GM12892 (cell line): ENCODE data around the gene P2RX2.

ENCODE experiments used
- DNase-seq: peaks from one replicate; pipeline ENCODE4 v3.0.0; 2011; ENCODE audit not compliant: insufficient read length
- FAIRE-seq: peaks from 2 replicates; lab custom pipeline; 2011; peaks lifted over from hg19 to GRCh38; lab: Jason Lieb, UNC
- POLR2A ChIP-seq: IDR thresholded peaks from 2 replicates; pipeline ENCODE4 v1.6.1; 2011; ENCODE audit warnings: low read depth, low read length, control low read depth
- POLR2AphosphoS5 ChIP-seq: IDR thresholded peaks from 2 replicates; pipeline ENCODE4 v1.6.1; 2011; ENCODE audit warnings: low read depth, low read length, control low read depth
- TAF1 ChIP-seq: IDR thresholded peaks from 2 replicates; pipeline ENCODE4 v1.6.1; 2011; ENCODE audit warnings: low read depth, mild to moderate bottlenecking, control low read depth, low read length, borderline replicate concordance

P2RX2 gene

DNA sequence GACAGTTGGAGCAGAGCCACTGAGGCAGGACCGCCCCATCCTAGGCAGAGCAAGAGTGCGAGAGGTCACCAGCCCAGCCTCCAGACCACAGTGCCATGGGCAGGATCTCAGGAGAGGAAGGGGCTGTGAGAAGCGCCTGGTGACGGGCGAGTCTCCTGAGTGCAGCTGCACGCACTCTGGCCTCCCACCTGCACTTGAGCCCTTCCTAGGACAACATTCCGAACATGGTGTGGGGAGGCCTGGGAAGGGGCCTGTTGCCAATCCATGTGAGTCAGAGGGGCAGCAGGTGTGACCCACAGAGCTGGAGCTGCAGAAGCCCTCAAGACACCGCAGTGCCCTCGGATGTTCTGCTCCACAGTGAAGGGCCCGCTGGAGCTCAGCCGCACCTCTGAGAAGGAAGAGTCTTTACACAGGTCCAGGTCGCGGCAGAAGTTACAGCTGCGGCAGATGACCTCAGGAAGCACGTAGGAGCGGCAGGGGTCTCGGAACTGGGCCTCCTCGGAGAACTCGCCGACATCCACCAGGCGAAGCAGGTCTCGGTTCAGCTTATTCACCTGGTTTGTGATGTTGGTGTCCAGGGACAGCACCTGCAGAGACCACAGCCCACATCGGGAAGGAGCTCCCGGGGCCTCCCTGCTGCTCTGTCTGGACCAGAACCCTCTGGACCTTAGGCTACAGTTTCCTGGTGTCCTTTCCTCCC lies 7.3 kb downstream of the P2RX2 start:
- TF ChIP-seq POLR2A (no peak), TAF1 (no peak), POLR2AphosphoS5 (no peak)
- DNase-seq (no peak), FAIRE-seq (no peak)

DNA sequence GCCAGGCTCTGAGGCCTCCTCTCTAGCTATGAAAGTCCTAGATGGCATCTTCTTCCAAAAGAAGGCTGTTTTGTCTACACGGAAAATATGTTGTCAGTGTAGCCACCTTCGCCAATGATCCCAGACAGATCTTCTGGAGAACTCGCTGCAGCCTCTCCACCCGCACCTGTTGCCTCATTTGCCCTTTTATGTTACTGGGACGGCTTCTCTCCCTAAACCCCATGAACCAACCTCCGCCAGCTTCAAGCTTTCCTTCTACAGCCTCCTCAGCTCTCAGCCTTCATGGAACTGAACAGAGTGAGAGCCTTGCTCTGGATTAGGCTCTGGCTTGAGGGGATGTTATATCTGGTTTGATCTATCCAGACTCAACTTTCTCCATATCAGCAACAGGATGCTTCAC lies 10.8 kb downstream of the P2RX2 start:
- FAIRE-seq, result no peak
- no peak for DNase-seq
- TF ChIP-seq POLR2A (no peak), POLR2AphosphoS5 (no peak), TAF1 (no peak)

DNA sequence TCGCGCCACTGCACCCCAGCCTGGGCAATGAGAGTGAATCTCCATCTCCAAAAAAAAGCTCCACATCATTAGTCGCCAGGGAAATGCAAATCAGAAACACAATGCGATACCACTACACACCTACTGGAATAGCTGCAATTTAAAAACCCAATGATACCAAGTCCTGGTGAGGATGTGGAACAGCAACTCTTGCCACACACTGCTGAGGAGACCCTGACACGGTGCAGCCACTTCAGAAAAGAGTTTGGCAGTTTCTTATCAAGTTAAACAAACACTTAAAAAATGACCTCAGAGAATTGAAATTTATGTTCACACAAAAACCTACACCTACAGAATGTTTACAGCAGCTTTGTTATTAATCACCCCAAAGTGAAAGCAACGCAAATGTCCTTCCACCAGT lies 12.1 kb downstream of the P2RX2 start:
- TF ChIP-seq POLR2AphosphoS5 (no peak), POLR2A (no peak), TAF1 (no peak)
- DNase-seq, result no peak
- FAIRE-seq, result no peak

DNA sequence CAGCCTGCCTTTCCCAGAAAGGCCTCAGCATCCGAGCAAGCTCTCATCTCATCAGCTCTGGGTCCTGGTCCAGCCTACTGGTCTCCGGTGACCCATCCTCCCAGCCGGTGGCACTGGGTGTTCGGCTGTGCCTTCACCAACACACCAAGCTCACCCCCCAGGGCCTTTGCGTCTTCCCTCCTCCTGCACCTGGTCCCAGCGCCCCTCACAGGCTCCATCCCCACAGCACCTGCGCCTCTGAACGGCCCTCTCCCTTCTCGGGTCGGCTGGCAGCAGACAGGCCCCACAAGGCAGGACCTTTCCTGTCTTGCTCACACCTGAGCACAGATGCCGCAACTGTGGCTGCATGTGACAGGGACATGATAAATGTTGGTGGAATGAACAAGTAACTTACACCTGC lies 13.1 kb downstream of the P2RX2 start:
- no peak for FAIRE-seq
- TF ChIP-seq TAF1 (no peak), POLR2A (no peak), POLR2AphosphoS5 (no peak)

DNA sequence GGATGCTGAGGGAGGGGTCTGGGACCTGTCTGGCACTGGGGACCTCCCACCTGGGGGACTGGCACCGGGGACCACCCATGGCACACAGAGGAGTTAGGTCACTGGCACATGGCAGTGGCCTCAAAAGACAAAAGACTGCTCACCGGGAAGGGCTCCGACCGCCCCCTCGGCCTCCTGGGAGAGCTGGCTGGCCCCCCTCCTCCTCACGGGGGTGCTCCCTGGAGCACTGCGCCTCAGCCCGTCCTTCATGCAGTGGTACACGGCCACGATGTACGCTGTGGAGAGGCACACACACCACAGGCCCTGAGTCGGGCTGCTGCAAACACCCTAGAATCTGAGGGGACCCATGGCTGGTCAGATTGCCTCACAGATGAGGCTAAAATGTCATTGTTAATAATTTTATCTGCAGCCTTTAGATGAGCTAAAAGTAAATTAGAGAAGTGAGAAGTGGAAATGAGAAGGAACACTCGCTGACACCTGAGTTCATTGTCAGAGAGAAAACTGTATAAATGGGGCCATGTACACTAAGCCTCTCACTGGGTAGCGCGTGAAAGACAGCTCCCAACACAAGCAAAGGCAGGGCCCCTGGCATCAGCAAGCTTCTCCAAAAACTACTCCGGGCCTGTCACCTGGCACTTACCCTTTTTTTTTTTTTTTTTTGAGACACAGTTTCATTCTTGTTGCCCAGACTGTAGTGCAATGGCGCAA lies 14.1 kb downstream of the P2RX2 start:
- DNase-seq, result no peak
- TF ChIP-seq POLR2A, result no peak
- TF ChIP-seq POLR2AphosphoS5, result no peak
- no peak for TF ChIP-seq TAF1
- no peak for FAIRE-seq

More for the DNA sequence above, 13.1 kb downstream of the P2RX2 start:
- DNase-seq, result no peak

DNA sequence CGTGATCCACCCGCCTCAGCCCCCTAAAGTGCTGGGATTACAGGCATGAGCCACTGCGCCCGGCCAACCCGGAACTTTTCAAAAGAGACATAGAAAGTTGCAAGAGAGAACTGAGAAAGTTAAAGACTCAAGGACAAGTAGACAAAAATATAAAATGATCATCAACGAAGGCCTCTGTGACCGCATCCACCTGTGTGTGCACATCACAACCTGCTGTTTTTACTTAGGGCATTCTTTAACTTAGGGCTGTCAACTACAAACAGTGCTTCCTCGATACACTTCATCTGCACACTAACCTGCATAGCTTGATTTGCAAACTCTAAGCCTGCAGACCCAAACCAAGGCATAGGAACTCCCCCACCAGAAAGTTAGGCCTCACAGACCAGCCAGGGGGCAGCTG lies 14.8 kb downstream of the P2RX2 start:
- no peak for FAIRE-seq

DNA sequence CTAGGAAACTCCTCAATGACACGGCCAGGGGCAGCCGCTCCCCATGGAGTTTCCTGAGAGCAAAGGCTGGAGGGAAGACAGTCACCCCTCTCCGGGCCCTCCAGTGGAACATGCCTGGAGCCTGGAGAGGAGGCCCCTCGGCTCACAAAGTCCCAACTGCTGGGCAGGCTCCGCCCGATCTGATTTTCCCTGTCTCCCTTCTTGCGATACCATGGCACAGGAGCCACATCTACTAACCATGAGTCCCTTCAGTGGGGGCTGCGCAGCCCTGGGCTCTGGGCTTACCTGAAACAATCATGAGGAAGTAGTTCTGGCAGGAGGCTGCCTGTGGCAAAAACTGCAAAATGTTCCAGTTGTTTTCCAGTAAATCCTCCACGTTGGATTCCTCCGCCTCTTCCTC lies 15.3 kb downstream of the P2RX2 start:
- TF ChIP-seq POLR2AphosphoS5, result no peak
- TF ChIP-seq TAF1, result no peak
- no peak for TF ChIP-seq POLR2A
- DNase-seq (no peak), FAIRE-seq (no peak)

More for the DNA sequence above, 14.8 kb downstream of the P2RX2 start:
- TF ChIP-seq TAF1 (no peak), POLR2AphosphoS5 (no peak), POLR2A (no peak)
- DNase-seq, result no peak

DNA sequence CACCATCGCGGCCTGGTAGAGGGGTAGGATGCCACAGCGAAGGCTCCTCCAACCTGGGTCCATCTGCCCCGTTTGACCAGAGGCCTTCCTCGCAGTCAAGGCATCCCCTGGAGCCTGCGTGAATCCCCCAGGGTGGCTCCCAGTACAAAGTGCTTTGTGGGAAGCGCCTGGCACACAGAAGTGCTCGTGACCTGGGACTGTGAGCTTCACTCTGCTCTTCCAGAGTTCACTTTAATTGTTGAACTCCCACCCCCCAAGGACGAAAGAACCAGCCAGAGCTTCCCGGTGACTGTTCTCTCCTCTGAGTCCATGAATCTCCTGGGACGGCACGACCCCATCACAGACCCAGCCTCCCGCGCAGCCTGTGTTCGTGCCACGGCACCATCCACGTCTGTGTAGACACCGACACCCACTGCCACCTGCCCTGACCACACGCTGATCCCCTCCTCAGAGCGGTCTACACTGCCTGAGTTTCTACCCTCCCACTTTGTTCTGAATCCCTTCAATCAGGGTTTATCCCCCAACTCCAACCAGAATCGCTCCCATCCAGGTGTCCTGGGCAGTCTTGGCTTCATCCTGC lies 15.9 kb downstream of the P2RX2 start:
- FAIRE-seq, result no peak
- no peak for DNase-seq
- TF ChIP-seq POLR2A, result no peak
- no peak for TF ChIP-seq POLR2AphosphoS5
- no peak for TF ChIP-seq TAF1

DNA sequence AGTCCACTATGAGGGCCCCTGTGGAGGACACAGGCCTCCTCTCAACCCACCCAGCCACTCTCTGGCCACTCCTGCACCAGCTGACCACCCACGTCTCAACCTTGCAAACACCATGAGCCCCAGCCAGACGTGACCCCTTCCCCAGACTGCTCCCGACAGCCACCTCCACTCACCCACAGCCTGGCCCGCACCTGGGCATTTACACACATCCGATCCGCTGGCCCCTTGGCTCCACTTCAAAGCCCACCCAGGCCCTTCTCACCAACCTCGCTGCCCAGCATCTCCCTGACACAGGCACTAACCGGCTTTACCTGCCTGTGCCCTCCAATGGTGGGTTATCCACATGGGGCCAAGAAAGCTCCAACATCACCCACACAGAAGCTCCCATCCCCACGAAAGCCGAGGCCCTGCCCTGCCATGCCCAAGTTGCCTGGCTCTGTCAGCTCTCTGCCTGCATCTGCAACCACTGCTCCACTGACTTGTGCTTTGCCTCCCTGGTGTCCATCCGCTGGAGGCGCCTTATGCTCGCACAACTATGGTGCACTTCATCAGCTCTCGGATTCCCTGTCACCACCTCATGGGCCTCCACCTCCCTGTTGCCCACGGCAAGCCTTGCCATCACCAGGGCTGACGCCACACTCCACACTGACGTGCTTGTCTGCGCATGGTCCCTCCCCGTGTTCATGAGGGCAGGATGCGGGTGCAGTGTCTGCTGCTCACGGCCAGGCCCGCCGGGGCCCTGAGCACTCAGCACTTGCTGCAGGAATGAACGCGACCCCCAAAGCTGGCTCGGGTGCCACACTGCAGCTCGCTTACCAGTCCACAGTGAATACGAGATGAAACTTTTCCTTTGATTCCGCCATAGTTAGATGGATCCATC lies 16.7 kb downstream of the P2RX2 start:
- FAIRE-seq, result no peak
- no peak for DNase-seq
- TF ChIP-seq POLR2A, result no peak
- TF ChIP-seq TAF1, result no peak
- TF ChIP-seq POLR2AphosphoS5, result no peak

DNA sequence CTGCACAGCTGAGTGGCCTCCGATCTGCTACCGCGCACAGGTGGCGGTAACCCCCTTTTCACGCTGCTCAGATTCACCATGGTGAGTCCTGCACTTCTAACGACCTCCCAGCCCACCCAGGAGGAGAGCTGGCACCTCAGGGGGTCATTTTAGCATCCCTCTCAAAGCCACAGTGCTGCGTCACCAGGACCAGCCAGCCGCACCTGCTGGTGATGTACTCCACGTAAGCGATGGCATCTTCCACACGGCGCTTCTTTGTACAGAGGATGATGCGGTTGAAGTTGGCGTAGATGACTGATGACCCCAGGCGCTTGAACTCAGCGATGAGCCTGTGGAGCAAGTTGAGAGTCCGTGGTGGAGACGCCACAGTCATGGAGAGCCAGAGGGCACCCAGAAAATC lies 19.2 kb downstream of the P2RX2 start:
- DNase-seq, result no peak
- no peak for FAIRE-seq
- TF ChIP-seq POLR2A (no peak), TAF1 (no peak), POLR2AphosphoS5 (no peak)

DNA sequence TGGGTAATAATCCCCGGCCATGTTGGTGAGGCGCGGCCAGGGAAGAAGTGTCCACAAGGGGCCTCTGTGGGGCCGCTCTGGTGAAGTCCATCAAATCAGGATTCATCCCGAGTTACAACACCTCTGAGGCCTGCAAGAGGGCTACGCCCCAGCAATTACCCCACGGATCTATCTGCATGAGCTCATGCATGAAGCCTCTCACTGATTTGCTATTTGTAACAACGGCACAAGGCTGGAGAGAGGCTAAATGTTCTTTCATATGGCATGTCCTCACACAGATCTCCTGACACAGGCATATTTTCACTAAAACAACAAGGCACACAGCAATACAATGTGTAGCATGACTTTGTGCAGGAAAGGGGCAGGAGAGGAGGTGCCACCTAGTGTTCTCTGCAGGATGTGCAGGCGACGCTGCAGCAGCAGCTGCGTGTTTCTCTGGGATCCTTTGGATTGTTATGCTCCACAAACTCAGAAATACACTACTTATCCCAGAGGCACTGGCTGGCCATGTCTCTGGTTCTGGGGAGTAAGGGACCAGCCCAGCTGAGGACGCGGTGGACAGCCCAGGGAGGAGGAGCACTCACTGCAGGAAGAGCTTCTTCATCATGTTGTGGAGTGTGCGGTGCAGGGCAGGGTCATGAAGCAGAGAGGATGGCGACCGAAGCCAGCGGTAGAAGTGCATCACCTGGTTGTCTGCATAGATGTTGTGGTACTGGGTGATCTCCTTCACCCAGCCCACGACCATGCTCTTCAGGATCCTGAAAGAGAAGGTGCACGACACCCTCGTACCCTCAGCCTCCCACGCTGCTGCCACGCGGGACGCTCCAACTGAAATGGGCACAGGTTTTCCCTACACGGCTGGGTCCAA lies 20.2 kb downstream of the P2RX2 start:
- FAIRE-seq (no peak), DNase-seq (no peak)
- TF ChIP-seq POLR2AphosphoS5 (no peak), TAF1 (no peak), POLR2A (no peak)
